ENCODE results near the gene CERK.
A peak's percentile ranks its signal among the peaks of the same experiment; 100 is the strongest.

The CERK gene

DNA sequence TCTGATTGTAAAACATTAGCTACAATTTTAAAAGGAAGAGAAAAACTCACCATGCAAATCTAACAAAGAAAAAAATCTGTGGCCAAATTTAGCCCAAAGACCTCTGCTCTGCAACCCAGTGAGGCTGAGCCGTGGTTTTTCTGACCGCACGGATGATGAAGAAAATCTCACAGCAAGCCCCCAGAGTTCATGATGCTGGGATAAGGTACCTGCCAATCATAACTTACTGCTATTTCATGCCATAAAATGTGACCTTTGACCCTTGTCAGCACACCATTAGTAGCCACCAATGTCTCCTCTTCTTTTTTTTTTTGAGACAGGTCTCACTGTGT, 11.1 kb downstream of the CERK start:
- no peak overlapping the region for H3K27ac ChIP-seq (ENCODE audit: low read depth, low read length)
- H3K4me3 ChIP-seq (ENCODE audit: low read depth in 1 of 5, low read length in 5 of 5) = no peak overlapping the region
- no peaks in the 10 kb centered on the region for H3K9me3 ChIP-seq (ENCODE audit: control insufficient read depth in 5 of 5, low read length in 5 of 5)
- H3K27me3 ChIP-seq (ENCODE audit: control insufficient read depth in 5 of 5, insufficient read depth in 4 of 5, low read length in 5 of 5) = no peaks in the 10 kb centered on the region
- H3K9ac ChIP-seq (ENCODE audit: low read length in 5 of 5) = no peak overlapping the region
- H3K4me1 ChIP-seq (ENCODE audit: control insufficient read depth in 5 of 5, insufficient read depth in 5 of 5, low read length in 5 of 5) = peaks cover 5 to 39% (median 26%) of the 10 kb centered on the region in 5 donors
- peaks cover 0 to 21% (median 16%) of the 10 kb centered on the region in 5 donors for H3K36me3 ChIP-seq (ENCODE audit: control insufficient read depth in 5 of 5, insufficient read depth in 5 of 5, low read length in 5 of 5)

DNA sequence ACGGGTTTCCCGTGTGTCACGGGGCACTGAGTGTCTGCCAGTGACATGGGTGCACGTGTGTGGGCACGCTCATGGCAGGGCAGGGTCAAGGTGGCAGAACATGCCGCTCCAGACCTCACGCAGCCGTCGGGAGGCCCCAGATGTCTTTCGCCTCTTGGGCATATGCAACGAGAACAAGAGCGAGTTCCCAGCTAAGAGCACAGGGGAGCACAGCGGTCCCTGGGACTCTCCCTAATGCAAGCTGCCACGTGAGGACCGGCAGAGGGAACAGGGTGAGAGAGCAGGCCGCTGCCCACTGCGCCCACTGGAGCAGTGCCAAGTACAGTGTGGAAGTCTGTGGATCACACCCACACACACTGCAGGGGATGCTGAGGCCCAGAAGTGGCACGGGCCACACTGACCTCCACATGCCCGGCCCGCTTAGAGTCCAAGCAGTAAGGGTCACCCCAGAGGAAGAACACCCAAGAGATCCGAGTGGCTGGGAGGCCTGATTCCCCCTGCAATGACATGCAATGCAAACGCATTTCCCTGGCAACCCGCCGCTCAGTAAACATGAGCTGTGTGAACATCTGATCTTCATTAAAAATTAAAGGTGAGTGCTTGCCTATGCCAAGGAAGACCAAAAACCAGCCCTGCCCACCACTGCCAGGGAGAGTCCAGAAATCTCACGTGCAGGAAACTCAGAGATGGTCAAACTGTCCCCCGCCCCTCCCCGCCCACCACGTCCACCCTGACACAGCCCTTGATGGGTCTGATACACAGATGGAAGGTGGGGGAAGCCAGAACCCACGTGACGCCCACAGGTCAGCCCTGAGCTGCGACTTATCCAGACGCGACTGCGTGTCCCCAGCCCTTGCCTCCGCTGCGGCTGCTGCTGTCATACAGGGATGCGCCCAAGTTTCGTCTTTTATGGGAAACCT, 11.7 kb downstream of the CERK start:
- H3K4me3 ChIP-seq (ENCODE audit: low read depth in 1 of 5, low read length in 5 of 5) = no peak overlapping the region
- peaks cover 5 to 35% (median 21%) of the 10 kb centered on the region in 5 donors for H3K4me1 ChIP-seq (ENCODE audit: control insufficient read depth in 5 of 5, insufficient read depth in 5 of 5, low read length in 5 of 5)
- no peaks in the 10 kb centered on the region for H3K9me3 ChIP-seq (ENCODE audit: control insufficient read depth in 5 of 5, low read length in 5 of 5)
- H3K27me3 ChIP-seq (ENCODE audit: control insufficient read depth in 5 of 5, insufficient read depth in 4 of 5, low read length in 5 of 5) = no peaks in the 10 kb centered on the region
- H3K36me3 ChIP-seq (ENCODE audit: control insufficient read depth in 5 of 5, insufficient read depth in 5 of 5, low read length in 5 of 5) = peaks cover 0 to 20% (median 14%) of the 10 kb centered on the region in 5 donors
- H3K9ac ChIP-seq (ENCODE audit: low read length in 5 of 5) = peak overlapping the region in 1 of 5 donors; percentile 45
- H3K27ac ChIP-seq (ENCODE audit: low read depth, low read length) = no peak overlapping the region

DNA sequence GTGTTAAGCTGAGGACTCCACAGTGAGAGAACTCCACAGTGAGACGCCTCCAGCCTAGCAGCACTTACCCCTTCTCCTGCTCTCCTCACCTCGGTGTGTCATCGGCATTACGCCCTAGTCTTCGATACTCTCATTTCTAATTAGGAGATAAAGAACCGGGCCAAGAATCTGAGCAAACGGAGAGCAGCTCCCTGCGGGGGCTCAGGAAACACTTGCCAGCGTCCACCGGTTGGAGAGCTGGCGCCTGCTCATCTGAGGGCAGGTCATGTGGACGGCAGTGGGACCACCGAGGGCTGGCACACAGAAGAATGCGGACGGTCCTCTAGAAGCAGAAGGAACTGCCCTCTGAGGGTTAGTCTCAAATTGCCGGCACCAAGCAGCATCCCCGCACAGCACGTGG, 13.0 kb downstream of the CERK start:
- H3K36me3 ChIP-seq (ENCODE audit: control insufficient read depth in 5 of 5, insufficient read depth in 5 of 5, low read length in 5 of 5) = peaks cover 0 to 23% (median 14%) of the 10 kb centered on the region in 5 donors
- no peak overlapping the region for H3K9ac ChIP-seq (ENCODE audit: low read length in 5 of 5)
- H3K27me3 ChIP-seq (ENCODE audit: control insufficient read depth in 5 of 5, insufficient read depth in 4 of 5, low read length in 5 of 5) = no peaks in the 10 kb centered on the region
- H3K9me3 ChIP-seq (ENCODE audit: control insufficient read depth in 5 of 5, low read length in 5 of 5) = no peaks in the 10 kb centered on the region
- H3K27ac ChIP-seq (ENCODE audit: low read depth, low read length) = no peak overlapping the region
- no peak overlapping the region for H3K4me3 ChIP-seq (ENCODE audit: low read depth in 1 of 5, low read length in 5 of 5)
- peaks cover 5 to 23% (median 12%) of the 10 kb centered on the region in 5 donors for H3K4me1 ChIP-seq (ENCODE audit: control insufficient read depth in 5 of 5, insufficient read depth in 5 of 5, low read length in 5 of 5)

DNA sequence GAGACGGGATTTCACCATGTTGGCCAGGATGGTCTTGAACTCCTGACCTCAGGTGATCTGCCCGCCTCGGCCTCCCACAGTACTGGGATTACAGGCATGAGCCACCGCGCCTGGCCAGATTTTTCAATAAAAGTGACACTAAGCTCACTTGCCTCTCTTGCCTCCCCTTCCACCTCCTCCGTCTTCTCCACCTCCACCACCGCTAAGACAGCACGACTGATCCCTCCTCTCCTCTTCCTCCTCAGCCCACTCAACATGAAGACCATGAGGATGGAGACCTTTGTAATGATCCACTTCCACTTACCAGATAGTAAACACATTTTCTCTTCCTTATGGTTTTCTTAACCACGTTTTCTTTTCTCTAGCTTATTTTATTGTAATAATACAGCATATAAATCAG, 14.2 kb downstream of the CERK start:
- H3K4me3 ChIP-seq (ENCODE audit: low read depth in 1 of 5, low read length in 5 of 5) = no peak overlapping the region
- H3K27me3 ChIP-seq (ENCODE audit: control insufficient read depth in 5 of 5, insufficient read depth in 4 of 5, low read length in 5 of 5) = no peaks in the 10 kb centered on the region
- H3K9ac ChIP-seq (ENCODE audit: low read length in 5 of 5) = no peak overlapping the region
- H3K9me3 ChIP-seq (ENCODE audit: control insufficient read depth in 5 of 5, low read length in 5 of 5) = no peaks in the 10 kb centered on the region
- peaks cover 0 to 35% (median 26%) of the 10 kb centered on the region in 5 donors for H3K36me3 ChIP-seq (ENCODE audit: control insufficient read depth in 5 of 5, insufficient read depth in 5 of 5, low read length in 5 of 5)
- H3K4me1 ChIP-seq (ENCODE audit: control insufficient read depth in 5 of 5, insufficient read depth in 5 of 5, low read length in 5 of 5) = peaks cover 5 to 20% (median 12%) of the 10 kb centered on the region in 5 donors
- H3K27ac ChIP-seq (ENCODE audit: low read depth, low read length) = no peak overlapping the region

DNA sequence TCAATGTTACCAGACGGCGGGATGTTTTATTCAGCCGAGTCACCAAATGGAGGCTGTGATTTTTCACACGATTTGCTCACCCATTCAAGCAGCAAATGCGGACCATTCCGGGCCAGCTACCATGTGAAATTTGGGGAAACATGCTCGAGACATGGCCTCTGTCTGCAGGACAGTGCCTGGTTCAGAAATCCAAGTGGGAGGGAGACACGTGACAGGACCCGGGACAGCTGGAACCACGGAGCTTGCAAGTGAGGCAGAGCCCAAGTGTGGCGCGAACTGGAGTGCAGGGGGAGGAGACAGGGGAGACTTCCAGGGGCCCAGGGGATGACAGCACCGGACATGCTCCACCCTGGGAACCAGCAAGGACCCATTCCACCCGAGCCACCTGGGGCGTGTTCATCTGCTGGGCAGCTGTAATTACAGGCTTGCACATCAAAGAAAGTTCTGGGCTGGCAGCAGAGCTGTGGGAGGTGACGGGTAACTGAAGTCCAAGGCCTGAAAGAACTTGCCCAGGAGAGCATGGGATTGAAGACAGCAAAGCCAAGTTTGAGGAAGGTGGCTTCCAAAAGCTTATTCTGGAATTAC, 16.5 kb downstream of the CERK start:
- H3K9me3 ChIP-seq (ENCODE audit: control insufficient read depth in 5 of 5, low read length in 5 of 5) = no peaks in the 10 kb centered on the region
- H3K4me3 ChIP-seq (ENCODE audit: low read depth in 1 of 5, low read length in 5 of 5) = no peak overlapping the region
- H3K9ac ChIP-seq (ENCODE audit: low read length in 5 of 5) = no peak overlapping the region
- peaks cover 5 to 12% (median 8%) of the 10 kb centered on the region in 5 donors for H3K4me1 ChIP-seq (ENCODE audit: control insufficient read depth in 5 of 5, insufficient read depth in 5 of 5, low read length in 5 of 5)
- no peak overlapping the region for H3K27ac ChIP-seq (ENCODE audit: low read depth, low read length)
- peaks cover 0 to 50% (median 44%) of the 10 kb centered on the region in 5 donors for H3K36me3 ChIP-seq (ENCODE audit: control insufficient read depth in 5 of 5, insufficient read depth in 5 of 5, low read length in 5 of 5)
- no peaks in the 10 kb centered on the region for H3K27me3 ChIP-seq (ENCODE audit: control insufficient read depth in 5 of 5, insufficient read depth in 4 of 5, low read length in 5 of 5)

DNA sequence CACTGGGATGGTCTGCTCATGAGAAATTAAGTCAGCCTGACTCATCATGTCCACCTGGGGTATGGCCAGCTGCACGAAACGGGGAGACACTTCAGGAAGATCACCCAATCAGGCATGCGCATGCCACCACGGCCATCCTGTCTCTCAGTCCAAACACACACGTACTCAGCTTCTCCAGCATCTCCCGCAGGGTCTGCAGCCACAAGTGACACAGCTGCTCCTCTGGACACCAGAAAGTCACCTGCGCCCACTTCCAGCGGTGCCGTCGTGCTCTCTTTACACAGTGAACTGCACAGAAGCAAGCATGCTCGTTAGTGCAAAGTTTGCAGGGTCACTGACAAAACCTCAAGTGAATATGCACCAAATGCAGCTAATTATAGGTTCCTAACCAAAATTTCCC, 18.1 kb downstream of the CERK start:
- Histone ChIP-seq H3K4me3 (ENCODE audit: low read depth in 1 of 5, low read length in 5 of 5) (no peak overlapping the region), H3K36me3 (ENCODE audit: control insufficient read depth in 5 of 5, insufficient read depth in 5 of 5, low read length in 5 of 5) (peaks cover 0 to 47% (median 45%) of the 10 kb centered on the region in 5 donors), H3K9ac (ENCODE audit: low read length in 5 of 5) (no peak overlapping the region), H3K4me1 (ENCODE audit: control insufficient read depth in 5 of 5, insufficient read depth in 5 of 5, low read length in 5 of 5) (no peaks in the 10 kb centered on the region), H3K27ac (ENCODE audit: low read depth, low read length) (no peak overlapping the region), H3K27me3 (ENCODE audit: control insufficient read depth in 5 of 5, insufficient read depth in 4 of 5, low read length in 5 of 5) (no peaks in the 10 kb centered on the region), H3K9me3 (ENCODE audit: control insufficient read depth in 5 of 5, low read length in 5 of 5) (no peaks in the 10 kb centered on the region)

DNA sequence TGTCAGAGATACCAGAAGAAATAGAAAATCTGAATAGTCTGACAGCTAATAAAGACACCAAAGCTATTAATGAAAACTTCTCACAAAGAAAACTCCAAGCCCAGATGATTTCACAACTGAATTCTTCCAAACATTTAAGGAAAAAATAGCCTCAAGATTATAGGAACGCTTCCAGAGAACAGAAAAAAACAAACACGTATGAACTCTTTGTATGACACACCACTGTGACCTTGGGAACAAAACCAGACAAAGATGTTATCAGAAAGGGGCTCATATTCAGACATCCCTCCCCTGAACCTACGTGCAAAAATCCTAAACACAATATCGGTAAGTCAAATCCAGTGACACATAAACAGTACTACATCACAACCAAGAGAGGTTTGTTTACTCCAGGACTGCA, 23.5 kb downstream of the CERK start:
- H3K27me3 ChIP-seq (ENCODE audit: control insufficient read depth in 5 of 5, insufficient read depth in 4 of 5, low read length in 5 of 5) = no peaks in the 10 kb centered on the region
- no peak overlapping the region for H3K27ac ChIP-seq (ENCODE audit: low read depth, low read length)
- H3K9me3 ChIP-seq (ENCODE audit: control insufficient read depth in 5 of 5, low read length in 5 of 5) = no peaks in the 10 kb centered on the region
- H3K4me3 ChIP-seq (ENCODE audit: low read depth in 1 of 5, low read length in 5 of 5) = no peak overlapping the region
- peaks cover 5 to 61% (median 50%) of the 10 kb centered on the region in 5 donors for H3K36me3 ChIP-seq (ENCODE audit: control insufficient read depth in 5 of 5, insufficient read depth in 5 of 5, low read length in 5 of 5)
- peaks cover 0 to 10% (median 7%) of the 10 kb centered on the region in 5 donors for H3K4me1 ChIP-seq (ENCODE audit: control insufficient read depth in 5 of 5, insufficient read depth in 5 of 5, low read length in 5 of 5)
- no peak overlapping the region for H3K9ac ChIP-seq (ENCODE audit: low read length in 5 of 5)

DNA sequence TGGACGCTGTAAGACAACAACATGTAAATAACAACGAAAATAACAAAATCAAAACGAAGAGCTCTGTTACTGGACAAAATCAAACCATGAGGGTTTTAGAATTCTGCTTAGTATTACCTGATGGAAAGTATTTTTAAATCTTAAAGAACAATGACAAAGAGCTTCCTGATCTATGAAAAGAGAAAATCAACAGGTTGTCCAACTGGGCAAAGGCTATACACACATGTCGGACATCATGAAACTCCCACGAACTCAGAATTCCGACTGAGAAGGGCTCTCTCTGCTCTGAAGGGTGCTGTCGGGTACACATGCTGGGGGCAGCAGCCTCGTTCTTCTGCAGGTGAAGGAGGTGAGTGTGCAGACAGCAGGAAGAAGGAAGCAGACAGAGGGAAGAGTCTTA, 25.8 kb downstream of the CERK start:
- no peak overlapping the region for H3K9ac ChIP-seq (ENCODE audit: low read length in 5 of 5)
- peaks cover 5 to 64% (median 53%) of the 10 kb centered on the region in 5 donors for H3K36me3 ChIP-seq (ENCODE audit: control insufficient read depth in 5 of 5, insufficient read depth in 5 of 5, low read length in 5 of 5)
- no peaks in the 10 kb centered on the region for H3K27me3 ChIP-seq (ENCODE audit: control insufficient read depth in 5 of 5, insufficient read depth in 4 of 5, low read length in 5 of 5)
- no peak overlapping the region for H3K4me3 ChIP-seq (ENCODE audit: low read depth in 1 of 5, low read length in 5 of 5)
- peaks cover 0 to 10% (median 7%) of the 10 kb centered on the region in 5 donors for H3K4me1 ChIP-seq (ENCODE audit: control insufficient read depth in 5 of 5, insufficient read depth in 5 of 5, low read length in 5 of 5)
- no peak overlapping the region for H3K27ac ChIP-seq (ENCODE audit: low read depth, low read length)
- no peaks in the 10 kb centered on the region for H3K9me3 ChIP-seq (ENCODE audit: control insufficient read depth in 5 of 5, low read length in 5 of 5)

DNA sequence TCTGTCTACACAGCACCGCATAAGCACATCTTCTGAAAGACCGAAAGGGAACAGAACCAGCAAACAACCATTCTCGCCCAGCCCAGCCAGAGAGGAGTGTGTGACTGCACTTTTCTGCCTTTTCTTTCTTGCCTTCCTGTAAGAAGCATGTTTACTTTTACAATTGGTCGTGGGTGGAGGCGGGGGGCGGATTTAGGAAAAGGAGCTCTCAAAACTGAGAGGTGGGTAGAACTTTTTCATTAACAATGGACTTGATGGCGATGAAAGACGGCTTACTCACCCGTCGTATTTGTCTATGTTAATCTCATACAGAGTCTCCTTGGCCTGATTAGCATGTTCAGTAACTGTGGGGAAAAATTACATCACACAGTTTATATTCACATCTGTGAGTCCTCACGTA, 27.2 kb downstream of the CERK start:
- no peaks in the 10 kb centered on the region for H3K27me3 ChIP-seq (ENCODE audit: control insufficient read depth in 5 of 5, insufficient read depth in 4 of 5, low read length in 5 of 5)
- no peak overlapping the region for H3K27ac ChIP-seq (ENCODE audit: low read depth, low read length)
- no peak overlapping the region for H3K4me3 ChIP-seq (ENCODE audit: low read depth in 1 of 5, low read length in 5 of 5)
- H3K9ac ChIP-seq (ENCODE audit: low read length in 5 of 5) = no peak overlapping the region
- peaks cover 0 to 10% (median 7%) of the 10 kb centered on the region in 5 donors for H3K4me1 ChIP-seq (ENCODE audit: control insufficient read depth in 5 of 5, insufficient read depth in 5 of 5, low read length in 5 of 5)
- H3K36me3 ChIP-seq (ENCODE audit: control insufficient read depth in 5 of 5, insufficient read depth in 5 of 5, low read length in 5 of 5) = peaks cover 7 to 74% (median 60%) of the 10 kb centered on the region in 5 donors
- no peaks in the 10 kb centered on the region for H3K9me3 ChIP-seq (ENCODE audit: control insufficient read depth in 5 of 5, low read length in 5 of 5)

DNA sequence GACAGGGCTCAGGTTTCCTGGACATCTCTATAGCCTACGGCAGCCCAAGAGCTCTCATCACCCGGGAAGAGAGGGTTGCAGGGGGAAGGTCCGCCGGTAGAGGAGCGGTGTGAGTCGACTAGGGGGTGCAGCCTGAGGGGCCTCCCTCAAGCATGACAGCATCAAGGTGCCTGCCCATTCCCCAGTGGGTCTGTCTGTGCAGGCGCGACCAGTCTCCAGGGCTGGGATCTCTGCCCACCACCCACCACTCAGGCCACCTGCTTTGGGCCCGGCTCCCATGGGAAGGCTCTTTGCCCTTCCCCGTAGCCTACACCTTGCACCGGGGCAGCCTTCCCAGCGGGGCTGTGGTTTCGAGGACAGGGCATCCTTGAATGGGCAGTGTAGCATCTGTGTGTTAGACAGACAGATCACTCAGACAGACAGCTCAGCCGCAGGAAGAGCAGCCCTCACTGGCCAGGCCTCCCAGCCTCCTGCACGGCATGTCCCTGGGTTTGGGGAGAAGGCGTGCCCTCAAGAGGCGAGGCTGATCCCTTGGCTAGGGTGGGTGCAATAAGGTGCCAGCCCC, 29.2 kb downstream of the CERK start:
- Histone ChIP-seq H3K27ac (ENCODE audit: low read depth, low read length) (no peak overlapping the region), H3K4me1 (ENCODE audit: control insufficient read depth in 5 of 5, insufficient read depth in 5 of 5, low read length in 5 of 5) (no peaks in the 10 kb centered on the region), H3K9ac (ENCODE audit: low read length in 5 of 5) (no peak overlapping the region), H3K36me3 (ENCODE audit: control insufficient read depth in 5 of 5, insufficient read depth in 5 of 5, low read length in 5 of 5) (peaks cover 7 to 82% (median 72%) of the 10 kb centered on the region in 5 donors), H3K4me3 (ENCODE audit: low read depth in 1 of 5, low read length in 5 of 5) (no peak overlapping the region), H3K27me3 (ENCODE audit: control insufficient read depth in 5 of 5, insufficient read depth in 4 of 5, low read length in 5 of 5) (no peaks in the 10 kb centered on the region), H3K9me3 (ENCODE audit: control insufficient read depth in 5 of 5, low read length in 5 of 5) (no peaks in the 10 kb centered on the region)
